Testis (tissue), 3 donors: ENCODE results near the gene NBAS. TPM values are rescaled to one million over a fixed set of nuclear protein-coding genes. Genes with fewer than 3 reads are reported as not detected.

Experiments used
- DNase-seq: peaks from one replicate; pipeline ENCODE4 v3.0.0-alpha.2; 2019
- H3K27ac ChIP-seq, 2 donors: fragments of 200-600 bp; sonication (generic); one replicate each; pipeline ENCODE4 v1.5.1; 2019
- H3K27me3 ChIP-seq: fragments of 200-600 bp; sonication (generic); one replicate; pipeline ENCODE4 v1.5.1; 2019
- H3K36me3 ChIP-seq: fragments of 200-600 bp; sonication (generic); one replicate; pipeline ENCODE4 v1.5.1; 2017; ENCODE audit warnings: low read depth; ENCODE audit errors: missing control alignments
- H3K4me1 ChIP-seq: fragments of 200-600 bp; sonication (generic); one replicate; pipeline ENCODE4 v1.5.1; 2019
- H3K4me3 ChIP-seq, 2 donors: fragments of 200-600 bp; sonication (generic); one replicate each; pipeline ENCODE4 v1.5.1; 2017 to 2019
- H3K9me3 ChIP-seq: fragments of 200-600 bp; sonication (generic); one replicate; pipeline ENCODE4 v1.5.1; 2017
- POLR2A ChIP-seq: fragments of 450-650 bp; IDR thresholded peaks from one replicate; pipeline ENCODE4 v1.6.1; 2017; ENCODE audit warnings: antibody characterized with exemption, mild to moderate bottlenecking, moderate library complexity
- WGBS, 2 donors: methylation state at CpG; one replicate each; pipeline ENCODE4 v1.1.5; 2018; 5-methylcytosine and 5-hydroxymethylcytosine counted together
- intact Hi-C: fragments of 100-400 bp; cut with DNase I; formaldehyde crosslinking; loops from one replicate; pipeline ENCODE4 v1.15.1; 2023; ENCODE audit warnings: low total_unique reads
- polyA plus RNA-seq: library from polyadenylated mRNA; stranded (reverse); fragments of 350-450 nt; fragmentation: Illumina TruSeq; extraction: RNeasy Lipid Tissue Mini Kit (QIAGEN cat#74804); gene quantifications from one replicate; pipeline ENCODE4 v1.2.3, GENCODE V29; 2014; ENCODE audit warnings: low read depth, low replicate concordance; ENCODE audit not compliant: insufficient read depth
- total RNA-seq, 2 donors: library from RNA; depleted of rRNA; stranded (reverse); fragments of >200 nt; gene quantifications; one replicate each; pipeline ENCODE4 v1.2.3, GENCODE V29; 2016
- TF ChIP-seq, protein P1 (sequence below), 3 experiments: fragments of 450-650 bp in 2 of 3; fragments of 200-600 bp in 1 of 3; sonication (generic) in 1 of 3; IDR thresholded peaks; one replicate each; pipeline ENCODE4 v1.5.1; 2016 to 2019; ENCODE audit warnings: antibody characterized with exemption in 3 of 3, mild to moderate bottlenecking in 2 of 3, moderate library complexity in 1 of 3

Gene NBAS
- total and polyA plus RNA-seq, 3 donors from 2014 or later, result 75.8 to 84.2 (median 79.7) TPM

DNA sequence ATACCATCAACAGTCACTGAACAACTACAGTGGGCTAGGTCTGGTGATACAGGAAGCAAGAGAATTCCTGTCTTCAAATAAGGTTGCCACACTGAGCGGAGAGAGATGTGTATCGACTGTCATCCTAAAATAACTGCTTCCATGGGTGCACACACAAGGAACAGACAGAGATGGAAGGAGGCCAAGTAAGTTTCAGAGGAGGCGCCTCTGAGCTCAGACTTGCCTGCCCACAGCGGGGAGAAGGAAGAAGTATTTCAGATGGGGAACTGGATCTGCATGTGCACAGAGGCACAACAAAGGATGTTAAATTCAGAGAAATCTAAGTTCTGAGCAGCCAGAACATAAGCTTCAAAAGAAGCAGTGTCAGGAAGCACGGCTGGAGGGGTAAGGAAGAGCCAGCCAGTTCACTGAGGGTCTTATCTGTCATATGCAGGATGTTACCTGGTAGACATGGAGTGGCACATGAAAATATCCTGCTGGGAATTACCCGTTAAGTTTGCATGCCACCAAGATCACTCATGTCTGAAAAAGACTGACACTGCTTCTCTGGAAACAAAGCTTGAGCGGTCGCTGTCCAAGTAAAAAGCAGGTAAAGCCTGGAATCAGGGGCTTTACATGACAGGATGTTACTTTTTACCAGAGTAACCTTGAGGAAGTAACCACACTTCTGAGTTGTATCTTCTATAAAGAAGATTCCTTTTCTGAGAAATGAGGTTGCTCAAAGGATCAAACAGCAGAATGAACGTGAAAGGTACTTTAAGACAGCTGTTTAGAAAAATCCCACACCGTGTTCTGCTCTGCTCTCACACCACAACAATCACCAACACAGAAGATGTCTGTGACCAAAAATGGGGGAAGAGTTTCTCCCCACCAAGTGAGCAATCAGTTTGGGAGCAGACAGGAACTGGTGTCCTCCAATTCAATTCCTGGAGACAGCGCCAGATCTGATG, 260.2 kb downstream of the NBAS start:
- no peaks in the 10 kb centered on the region for H3K27me3 ChIP-seq
- H3K27ac ChIP-seq, result no peak overlapping the region
- 73% methylated on average over 11 of the region's 11 CpGs for whole genome bisulfite sequencing, 2 donors
- no peak for TF ChIP-seq POLR2A
- TF ChIP-seq, protein P1, sequence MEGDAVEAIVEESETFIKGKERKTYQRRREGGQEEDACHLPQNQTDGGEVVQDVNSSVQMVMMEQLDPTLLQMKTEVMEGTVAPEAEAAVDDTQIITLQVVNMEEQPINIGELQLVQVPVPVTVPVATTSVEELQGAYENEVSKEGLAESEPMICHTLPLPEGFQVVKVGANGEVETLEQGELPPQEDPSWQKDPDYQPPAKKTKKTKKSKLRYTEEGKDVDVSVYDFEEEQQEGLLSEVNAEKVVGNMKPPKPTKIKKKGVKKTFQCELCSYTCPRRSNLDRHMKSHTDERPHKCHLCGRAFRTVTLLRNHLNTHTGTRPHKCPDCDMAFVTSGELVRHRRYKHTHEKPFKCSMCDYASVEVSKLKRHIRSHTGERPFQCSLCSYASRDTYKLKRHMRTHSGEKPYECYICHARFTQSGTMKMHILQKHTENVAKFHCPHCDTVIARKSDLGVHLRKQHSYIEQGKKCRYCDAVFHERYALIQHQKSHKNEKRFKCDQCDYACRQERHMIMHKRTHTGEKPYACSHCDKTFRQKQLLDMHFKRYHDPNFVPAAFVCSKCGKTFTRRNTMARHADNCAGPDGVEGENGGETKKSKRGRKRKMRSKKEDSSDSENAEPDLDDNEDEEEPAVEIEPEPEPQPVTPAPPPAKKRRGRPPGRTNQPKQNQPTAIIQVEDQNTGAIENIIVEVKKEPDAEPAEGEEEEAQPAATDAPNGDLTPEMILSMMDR (IDR thresholded peaks at IDR 0.05), result no peak
- H3K36me3 ChIP-seq, result no peaks in the 10 kb centered on the region
- H3K4me3 ChIP-seq, result no peak overlapping the region
- intact Hi-C loops, result no loop called here
- no peaks in the 10 kb centered on the region for H3K9me3 ChIP-seq
- DNase-seq, result no peak
- no peaks in the 10 kb centered on the region for H3K4me1 ChIP-seq

DNA sequence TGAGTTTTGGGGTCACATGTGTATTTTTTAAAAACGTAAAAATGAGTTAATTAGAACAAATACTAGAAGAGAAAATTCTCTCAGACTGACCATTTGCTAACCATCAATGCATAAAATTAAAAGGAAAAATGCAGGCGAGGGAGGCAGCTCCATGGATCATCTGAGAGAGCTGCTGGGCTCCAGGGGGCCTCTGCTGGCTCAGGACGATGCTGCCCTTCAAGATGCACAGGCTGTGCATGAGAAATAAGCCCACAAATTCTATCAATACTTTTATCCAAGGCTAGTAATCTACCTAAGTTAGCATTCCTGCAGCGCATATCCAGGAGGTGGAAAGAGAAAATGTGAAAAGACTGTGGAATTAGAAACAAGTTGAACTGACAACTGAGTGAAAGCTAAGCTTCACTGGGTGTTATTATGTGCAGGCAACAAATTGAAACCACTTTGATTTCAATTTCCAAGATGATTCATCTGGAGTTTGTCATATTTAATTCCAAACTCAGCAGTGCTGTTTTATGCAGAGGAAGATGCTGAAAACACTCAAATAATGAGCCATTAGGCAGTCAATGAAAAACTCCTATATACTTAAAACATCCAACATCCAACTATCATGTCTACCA, 261.1 kb downstream of the NBAS start:
- Histone ChIP-seq H3K27me3 (no peaks in the 10 kb centered on the region), H3K4me3 (no peak overlapping the region), H3K9me3 (no peaks in the 10 kb centered on the region), H3K27ac (no peak overlapping the region), H3K4me1 (no peaks in the 10 kb centered on the region), H3K36me3 (no peaks in the 10 kb centered on the region)
- WGBS, 2 donors, result 88 to 89% methylated on average over 4 of the region's 4 CpGs
- no peak for DNase-seq
- no peak for TF ChIP-seq POLR2A
- TF ChIP-seq, protein P1 (IDR thresholded peaks at IDR 0.05), result no peak
- intact Hi-C loops, result no loop called here

DNA sequence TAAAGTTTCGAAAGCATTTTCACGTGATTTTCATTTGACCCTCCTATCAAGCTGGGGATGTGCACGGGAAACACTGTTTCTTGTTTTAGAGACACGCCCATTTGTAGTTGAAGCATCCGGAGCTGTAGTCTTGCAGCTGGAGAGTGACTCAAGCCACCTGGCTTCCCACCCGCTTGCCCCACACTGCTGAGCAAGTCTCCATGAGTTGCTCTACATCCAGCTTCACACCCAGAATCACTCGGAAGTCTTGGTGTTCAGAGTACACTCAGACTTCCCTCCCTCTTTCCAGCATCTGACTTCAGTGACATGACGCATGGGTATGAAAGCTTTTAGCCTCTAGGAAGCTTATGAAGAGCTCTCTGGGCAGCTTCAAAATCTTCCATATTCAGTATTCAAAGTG, 262.4 kb downstream of the NBAS start:
- Histone ChIP-seq H3K27me3 (no peaks in the 10 kb centered on the region), H3K4me3 (no peak overlapping the region), H3K9me3 (no peaks in the 10 kb centered on the region), H3K36me3 (no peaks in the 10 kb centered on the region), H3K4me1 (no peaks in the 10 kb centered on the region), H3K27ac (no peak overlapping the region)
- TF ChIP-seq, protein P1 (IDR thresholded peaks at IDR 0.05), result no peak
- no peak for TF ChIP-seq POLR2A
- WGBS, 2 donors, result 92 to 93% methylated on average over 8 of the region's 8 CpGs
- intact Hi-C loops, result no loop called here
- no peak for DNase-seq

DNA sequence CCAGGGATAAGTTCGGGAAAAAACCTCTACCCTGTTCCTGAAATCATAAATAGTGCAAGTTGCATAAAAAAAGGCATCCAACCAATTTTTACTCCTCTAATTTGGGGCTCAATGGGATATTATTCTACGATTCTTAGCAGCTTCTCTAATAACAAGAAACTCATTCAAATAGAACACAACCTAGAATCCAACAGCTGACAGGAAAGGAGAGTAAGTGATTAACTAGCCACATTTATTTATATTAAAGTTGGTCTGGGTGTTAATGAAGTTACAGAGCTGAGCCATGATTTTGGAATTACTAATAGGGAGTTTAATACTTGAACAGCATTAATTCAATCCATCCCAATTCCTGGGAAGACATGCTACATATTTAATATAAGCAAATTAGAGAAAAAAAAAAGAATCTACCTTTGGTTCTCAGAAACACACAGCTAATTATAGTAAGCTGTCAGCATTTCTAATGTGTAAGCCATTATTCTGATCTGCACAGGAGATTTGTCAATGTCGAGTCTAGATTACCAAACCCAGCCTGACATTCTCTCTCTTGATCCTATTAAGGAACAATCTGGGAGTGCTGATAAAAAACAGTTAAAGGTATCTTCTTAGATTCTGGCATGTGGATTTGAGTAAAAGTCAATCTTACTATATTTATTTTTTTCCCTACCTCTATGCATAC, 267.7 kb downstream of the NBAS start:
- intact Hi-C loops, result no loop called here
- Histone ChIP-seq H3K27ac (no peak overlapping the region), H3K36me3 (peaks cover 5% of the 10 kb centered on the region), H3K4me3 (no peak overlapping the region), H3K27me3 (no peaks in the 10 kb centered on the region), H3K4me1 (no peaks in the 10 kb centered on the region), H3K9me3 (no peaks in the 10 kb centered on the region)
- TF ChIP-seq, protein P1 (IDR thresholded peaks at IDR 0.05), result no peak
- no peak for TF ChIP-seq POLR2A
- 95 to 96% methylated on average over 3 of the region's 3 CpGs for WGBS, 2 donors
- DNase-seq, result no peak
